CD4-positive, CD25-positive, alpha-beta regulatory T cell (primary cell): ENCODE measurements around the gene RPS19BP1. TPM values are rescaled to one million over a fixed set of nuclear protein-coding genes. Genes with fewer than 3 reads are reported as not detected.

Experiments
- ATAC-seq, 2 donors: fragments of 150-1000 bp; cut with Tn5 transposase; one replicate each; pipeline ENCODE4 v1.10.0; 2021; ENCODE audit warnings: low read depth in 2 of 2, moderate number of reproducible peaks in 2 of 2, moderate library complexity in 1 of 2
- DNase-seq, 3 donors: peaks; one replicate each; pipeline versions ENCODE4 v3.0.0 to v3.0.0-alpha.2; 2012 to 2022; ENCODE audit warnings: mixed read lengths in 1 of 3
- H3K27ac ChIP-seq: one replicate; pipeline ENCODE4 v1.7.0; 2013; ENCODE audit warnings: mild to moderate bottlenecking, low read length; ENCODE audit not compliant: insufficient read depth, poor library complexity, severe bottlenecking
- H3K27me3 ChIP-seq: one replicate; pipeline ENCODE4 v1.7.0; 2013; ENCODE audit warnings: low read length; ENCODE audit not compliant: control insufficient read depth, insufficient read depth
- H3K36me3 ChIP-seq: one replicate; pipeline ENCODE4 v1.7.0; 2013; ENCODE audit warnings: mild to moderate bottlenecking, low read length, moderate library complexity; ENCODE audit not compliant: control insufficient read depth, insufficient read depth
- H3K4me1 ChIP-seq: 2 replicates; pipeline ENCODE4 v1.7.0; 2013; ENCODE audit warnings: mild to moderate bottlenecking, low read length; ENCODE audit not compliant: insufficient read depth, control insufficient read depth, poor library complexity, severe bottlenecking
- H3K4me3 ChIP-seq: one replicate; pipeline ENCODE4 v1.7.0; 2013; ENCODE audit warnings: low read depth, mild to moderate bottlenecking, low read length, moderate library complexity
- H3K9me3 ChIP-seq, 2 experiments: 1 replicate in 1 of 2; 2 replicates in 1 of 2; pipeline ENCODE4 v1.7.0; 2013; ENCODE audit warnings: low read length in 2 of 2, mild to moderate bottlenecking in 1 of 2, moderate library complexity in 1 of 2; ENCODE audit not compliant: control insufficient read depth in 2 of 2
- H3K27ac Mint-ChIP-seq, 3 donors: one replicate each; pipeline ENCODE4 v1.8.0; 2020 to 2022; ENCODE audit warnings: mild to moderate bottlenecking in 3 of 3, mixed read lengths in 3 of 3, moderate library complexity in 2 of 3
- H3K27me3 Mint-ChIP-seq: one replicate; pipeline ENCODE4 v1.8.0; 2022; ENCODE audit warnings: mild to moderate bottlenecking, mixed read lengths
- H3K36me3 Mint-ChIP-seq: one replicate; pipeline ENCODE4 v1.8.0; 2020; ENCODE audit warnings: mixed read lengths
- H3K4me1 Mint-ChIP-seq, 4 donors: one replicate each; pipeline ENCODE4 v1.8.0; 2020 to 2022; ENCODE audit warnings: mixed read lengths in 4 of 4, mild to moderate bottlenecking in 1 of 4
- H3K4me3 Mint-ChIP-seq, 4 donors: one replicate each; pipeline ENCODE4 v1.8.0; 2020 to 2022; ENCODE audit warnings: mild to moderate bottlenecking in 4 of 4, mixed read lengths in 4 of 4, moderate library complexity in 3 of 4
- H3K9me3 Mint-ChIP-seq, 7 donors: one replicate each; pipeline ENCODE4 v1.8.0; 2020 to 2022; ENCODE audit warnings: mixed read lengths in 7 of 7, mild to moderate bottlenecking in 3 of 7, moderate library complexity in 2 of 7
- polyA plus RNA-seq, 4 donors: library from polyadenylated mRNA; unstranded; fragments of 300-500 nt; fragmentation: Illumina TruSeq; gene quantifications; one replicate each; pipeline ENCODE4 v1.2.3, GENCODE V29; 2021
- total RNA-seq: library from RNA; stranded (reverse); gene quantifications from one replicate; pipeline ENCODE4 v1.2.3, GENCODE V29; 2022

RPS19BP1 gene
- total and polyA plus RNA-seq, 5 donors from 2014 or later: 42.9 to 117 (median 105) TPM

- DNase-seq (no peak), ATAC-seq (no peak)
- H3K27ac ChIP-seq: no peak overlapping the region
- H3K4me3 Mint-ChIP-seq: no peak overlapping the region
- no peak overlapping the region for H3K27ac Mint-ChIP-seq
- H3K27me3 Mint-ChIP-seq: peaks cover 6% of the 10 kb centered on the region
- no peaks in the 10 kb centered on the region for H3K36me3 Mint-ChIP-seq
- H3K9me3 ChIP-seq: no peaks in the 10 kb centered on the region
- no peaks in the 10 kb centered on the region for H3K4me1 Mint-ChIP-seq
- H3K27me3 ChIP-seq: no peaks in the 10 kb centered on the region
- no peak overlapping the region for H3K4me3 ChIP-seq
- H3K9me3 Mint-ChIP-seq: no peaks in the 10 kb centered on the region
- H3K36me3 ChIP-seq: no peaks in the 10 kb centered on the region
- no peaks in the 10 kb centered on the region for H3K4me1 ChIP-seq
These were observed 49.8 kb downstream of the RPS19BP1 start for GRCh38 chr22:39482768-39483167.

DNA sequence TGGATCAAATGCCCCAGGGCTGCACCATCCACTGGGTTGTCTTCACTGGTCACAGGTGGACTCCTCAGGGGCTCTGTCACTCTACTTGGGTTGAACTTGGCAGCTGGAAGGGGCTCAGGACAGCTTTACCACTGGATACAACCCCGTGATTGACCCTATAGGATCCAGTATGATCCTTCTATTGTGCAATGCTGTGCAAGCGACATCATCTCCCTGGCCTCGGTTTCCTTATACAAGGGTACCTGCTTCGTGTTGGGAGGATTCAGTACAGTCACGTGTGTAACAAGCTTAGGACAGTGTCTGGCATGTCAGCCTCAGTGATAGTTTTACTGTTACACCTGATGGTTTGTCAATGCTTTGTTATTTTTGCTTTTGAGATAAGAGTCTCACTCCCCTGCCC lies 51.0 kb downstream of the RPS19BP1 start:
- no peaks in the 10 kb centered on the region for H3K27me3 ChIP-seq
- Mint-ChIP-seq H3K27ac (no peak overlapping the region), H3K27me3 (peaks cover 10% of the 10 kb centered on the region), H3K36me3 (no peaks in the 10 kb centered on the region), H3K4me1 (no peaks in the 10 kb centered on the region), H3K9me3 (no peaks in the 10 kb centered on the region), H3K4me3 (no peak overlapping the region)
- ATAC-seq (no peak), DNase-seq (no peak)
- no peaks in the 10 kb centered on the region for H3K9me3 ChIP-seq
- no peaks in the 10 kb centered on the region for H3K4me1 ChIP-seq
- no peak overlapping the region for H3K27ac ChIP-seq
- H3K36me3 ChIP-seq: no peaks in the 10 kb centered on the region
- no peak overlapping the region for H3K4me3 ChIP-seq

DNA sequence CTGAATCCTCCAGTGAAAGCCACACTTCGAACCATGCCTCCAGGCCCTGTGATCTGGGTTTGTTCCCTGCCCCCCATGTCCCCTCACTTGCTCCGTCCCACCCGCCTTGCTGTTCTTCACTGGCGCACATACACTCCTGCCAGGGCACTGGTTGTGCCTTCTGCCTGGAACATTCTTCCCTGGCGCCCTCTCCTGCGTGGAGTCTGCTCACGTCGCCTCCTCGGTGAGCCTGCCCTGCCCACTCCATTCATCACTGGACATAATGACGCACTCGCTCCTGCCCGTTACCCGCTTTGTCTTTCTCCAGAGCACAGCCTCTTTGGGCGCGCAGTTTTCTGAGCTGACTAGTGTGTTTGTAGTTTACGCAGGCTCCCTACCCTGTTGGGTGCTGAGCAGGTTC lies 51.5 kb downstream of the RPS19BP1 start:
- H3K4me3 Mint-ChIP-seq: no peak overlapping the region
- H3K27ac ChIP-seq: no peak overlapping the region
- H3K4me1 Mint-ChIP-seq: no peaks in the 10 kb centered on the region
- no peaks in the 10 kb centered on the region for H3K36me3 Mint-ChIP-seq
- DNase-seq (no peak), ATAC-seq (no peak)
- H3K27me3 ChIP-seq: no peaks in the 10 kb centered on the region
- no peaks in the 10 kb centered on the region for H3K36me3 ChIP-seq
- H3K4me3 ChIP-seq: no peak overlapping the region
- H3K4me1 ChIP-seq: no peaks in the 10 kb centered on the region
- H3K27ac Mint-ChIP-seq: no peak overlapping the region
- H3K27me3 Mint-ChIP-seq: peaks cover 10% of the 10 kb centered on the region
- H3K9me3 ChIP-seq: no peaks in the 10 kb centered on the region
- no peaks in the 10 kb centered on the region for H3K9me3 Mint-ChIP-seq

DNA sequence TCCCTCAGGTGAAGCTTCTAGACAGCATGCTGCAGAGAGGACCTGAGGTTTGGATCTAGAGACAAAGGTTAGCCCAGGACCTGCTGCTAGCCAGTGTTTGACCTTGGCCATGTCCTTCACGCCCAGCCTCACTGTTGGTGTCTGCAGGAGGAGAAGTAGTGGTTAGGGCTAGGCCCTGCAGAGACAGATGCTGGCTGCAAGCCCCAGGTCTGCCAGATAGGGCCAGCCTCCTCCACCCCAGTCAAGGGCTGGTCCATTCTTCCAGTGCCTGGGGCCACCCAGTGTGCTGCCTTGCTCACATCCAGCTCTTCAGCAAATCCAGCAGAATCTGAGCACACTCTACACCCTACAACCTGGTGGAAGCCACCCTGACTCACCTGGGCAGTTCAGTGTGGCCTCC lies 52.0 kb downstream of the RPS19BP1 start:
- Mint-ChIP-seq H3K27me3 (peaks cover 10% of the 10 kb centered on the region), H3K4me3 (no peak overlapping the region), H3K4me1 (no peaks in the 10 kb centered on the region), H3K36me3 (no peaks in the 10 kb centered on the region), H3K27ac (no peak overlapping the region), H3K9me3 (no peaks in the 10 kb centered on the region)
- Histone ChIP-seq H3K27ac (no peak overlapping the region), H3K4me1 (no peaks in the 10 kb centered on the region), H3K36me3 (no peaks in the 10 kb centered on the region), H3K9me3 (no peaks in the 10 kb centered on the region), H3K27me3 (no peaks in the 10 kb centered on the region), H3K4me3 (no peak overlapping the region)
- ATAC-seq (no peak), DNase-seq (no peak)

DNA sequence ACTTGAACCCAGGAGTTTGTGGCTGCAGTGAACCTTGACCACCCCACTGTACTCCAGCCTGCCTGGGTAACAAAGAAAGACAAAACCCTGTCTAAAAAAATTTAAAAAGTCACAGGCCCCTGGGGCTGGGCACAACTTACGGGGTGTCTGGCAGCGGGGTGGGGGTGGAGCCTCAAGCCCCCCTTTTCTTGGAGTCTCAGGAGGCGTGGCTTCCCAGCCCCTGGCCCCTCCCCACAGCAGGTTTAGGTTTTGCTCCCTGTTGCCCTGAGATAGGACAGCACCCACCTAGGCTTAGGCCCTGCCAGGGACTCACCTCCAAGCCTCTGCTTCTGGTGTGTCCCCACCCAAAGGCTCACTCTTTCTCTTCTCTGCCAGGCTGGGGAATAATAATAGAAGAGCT lies 53.3 kb downstream of the RPS19BP1 start:
- peaks cover 10% of the 10 kb centered on the region for H3K27me3 Mint-ChIP-seq
- Histone ChIP-seq H3K27ac (no peak overlapping the region), H3K4me3 (no peak overlapping the region), H3K4me1 (no peaks in the 10 kb centered on the region), H3K36me3 (no peaks in the 10 kb centered on the region), H3K27me3 (no peaks in the 10 kb centered on the region), H3K9me3 (no peaks in the 10 kb centered on the region)
- ATAC-seq (no peak), DNase-seq (no peak)
- H3K4me1 Mint-ChIP-seq: no peaks in the 10 kb centered on the region
- H3K9me3 Mint-ChIP-seq: no peaks in the 10 kb centered on the region
- H3K36me3 Mint-ChIP-seq: no peaks in the 10 kb centered on the region
- H3K27ac Mint-ChIP-seq: no peak overlapping the region
- no peak overlapping the region for H3K4me3 Mint-ChIP-seq

Other genes with a start within 250 kb of the RPS19BP1 start
- 2,127 TPM for gene RPL3, start 213.1 kb downstream of the RPS19BP1 start, total RNA-seq
- 1,000 to 10,000 TPM; 1,978 to 4,217 (median 3,375) TPM for gene RPL3, start 213.1 kb downstream of the RPS19BP1 start, polyA plus RNA-seq
- gene SYNGR1, start 182.8 kb downstream of the RPS19BP1 start, total RNA-seq: 1.1 TPM
- gene SYNGR1, start 182.8 kb downstream of the RPS19BP1 start, polyA plus RNA-seq: under 1 TPM; 0.22 to 0.95 (median 0.42) TPM
- gene TAB1, start 133.0 kb downstream of the RPS19BP1 start, total RNA-seq: 20.2 TPM
- gene TAB1, start 133.0 kb downstream of the RPS19BP1 start, polyA plus RNA-seq: 1 to 10 TPM; 2.5 to 6.2 (median 2.8) TPM
- 0.12 TPM for gene MGAT3, start 75.7 kb downstream of the RPS19BP1 start, total RNA-seq
- gene MGAT3, start 75.7 kb downstream of the RPS19BP1 start, polyA plus RNA-seq: not detected
- 16.0 TPM for gene MIEF1, start 30.5 kb downstream of the RPS19BP1 start, total RNA-seq
- gene MIEF1, start 30.5 kb downstream of the RPS19BP1 start, polyA plus RNA-seq: 10 to 100 TPM; 24.0 to 39.8 (median 29.8) TPM
- 246 TPM for gene ATF4, start 12.2 kb downstream of the RPS19BP1 start, total RNA-seq
- 10 to 100 TPM; 58.2 to 75.2 (median 69.1) TPM for gene ATF4, start 12.2 kb downstream of the RPS19BP1 start, polyA plus RNA-seq
- 10.6 TPM for gene CACNA1I, start 38.0 kb upstream of the RPS19BP1 start, total RNA-seq
- under 1 TPM; 0.06 to 0.45 (median 0.30) TPM for gene CACNA1I, start 38.0 kb upstream of the RPS19BP1 start, polyA plus RNA-seq